NCI-H128 (cell line): ENCODE measurements around the gene TPP2.
A peak's percentile ranks its signal among the peaks of the same experiment; 100 is the strongest.

ENCODE experiments used
- DNase-seq: peaks from one replicate; lab custom pipeline; 2025; ENCODE audit not compliant: unreplicated experiment; lab: John Stamatoyannopoulos, UW

The TPP2 gene

GRCh38 chr13:102651892-102652291, 55.1 kb downstream of the TPP2 start:
- DNase-seq, result no peak

GRCh38 chr13:102654756-102655155, 58.0 kb downstream of the TPP2 start:
- DNase-seq, result no peak

DNA sequence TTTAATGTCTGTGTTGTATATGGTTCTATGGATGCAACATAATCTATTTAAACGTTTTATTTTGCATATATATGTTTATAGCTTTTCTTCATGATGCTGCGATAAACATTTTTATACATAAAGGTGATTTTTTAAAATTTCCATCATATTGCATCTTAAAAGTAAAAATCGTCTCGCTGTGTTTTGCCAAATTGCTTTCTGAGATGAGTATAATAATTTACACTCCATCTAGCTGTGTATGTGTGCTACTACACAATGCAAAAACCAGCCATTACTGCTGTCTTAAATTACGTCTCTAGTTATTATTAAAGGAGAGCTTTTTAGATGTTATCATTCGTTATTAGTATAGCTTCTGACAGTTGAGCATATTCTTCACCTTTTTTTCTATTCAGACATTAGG, 60.8 kb downstream of the TPP2 start:
- no peak for DNase-seq

- no peak for DNase-seq
These were observed 61.9 kb downstream of the TPP2 start for GRCh38 chr13:102658660-102659059.

GRCh38 chr13:102659168-102659713, 62.5 kb downstream of the TPP2 start:
- no peak for DNase-seq

DNA sequence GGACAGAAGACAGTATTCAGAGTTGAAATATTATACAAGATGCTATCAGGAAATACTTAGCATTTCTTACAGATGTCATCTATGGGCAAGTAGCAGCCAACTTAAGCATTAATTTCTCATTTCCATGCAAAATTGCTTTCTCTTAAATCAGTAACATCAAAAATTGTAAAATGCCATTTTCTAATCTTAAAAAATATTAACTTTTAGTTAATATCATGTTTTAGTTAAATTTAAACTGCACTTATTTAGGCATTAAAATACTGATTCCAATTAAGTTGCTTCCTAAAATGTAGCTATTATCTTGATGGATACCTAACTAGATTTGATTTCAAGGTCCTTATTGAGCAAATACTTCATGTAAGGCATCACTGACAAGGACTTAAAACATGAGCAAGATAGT, 70.2 kb downstream of the TPP2 start:
- no peak for DNase-seq

DNA sequence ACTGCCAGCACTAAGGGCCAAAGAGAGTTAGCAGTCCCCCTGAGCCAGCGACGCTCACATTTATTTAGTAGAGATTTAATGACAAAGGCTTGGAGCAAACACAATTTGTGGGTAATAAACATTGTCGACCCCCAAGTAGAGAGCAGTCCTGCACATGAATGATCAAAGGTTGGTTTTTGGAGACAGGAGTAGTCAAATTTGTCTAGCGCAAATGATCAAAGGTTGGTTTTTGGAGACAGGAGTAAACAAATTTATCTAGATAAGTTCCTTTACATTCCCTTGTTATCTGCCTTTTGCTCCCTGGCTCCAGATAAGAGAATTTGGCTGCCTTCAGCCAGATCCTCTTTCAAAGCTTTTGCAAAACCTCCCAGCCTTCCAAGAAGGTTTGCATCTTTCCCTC, 71.1 kb downstream of the TPP2 start:
- no peak for DNase-seq

GRCh38 chr13:102670130-102670529, 73.3 kb downstream of the TPP2 start:
- DNase-seq, result no peak

GRCh38 chr13:102675115-102675514, 78.3 kb downstream of the TPP2 start:
- no peak for DNase-seq

DNA sequence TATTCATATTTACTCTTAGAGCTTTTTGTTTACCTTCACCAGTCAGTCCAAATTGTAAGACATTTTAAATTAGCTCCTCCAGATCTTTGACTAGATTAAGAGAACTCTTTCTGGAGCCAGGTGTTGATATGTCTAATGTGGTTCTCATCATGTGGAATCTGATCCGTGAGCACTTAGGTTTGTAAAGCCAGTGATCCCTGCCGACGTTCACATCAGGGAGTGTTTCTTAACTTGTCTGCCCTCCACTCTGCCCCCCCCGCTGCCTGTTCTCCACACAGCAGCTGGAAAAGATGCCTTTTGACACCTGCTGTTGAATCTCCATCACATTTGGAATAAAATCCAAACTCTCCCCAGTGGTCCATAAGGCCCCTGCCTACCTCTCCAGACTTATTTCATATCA, 80.3 kb downstream of the TPP2 start:
- DNase-seq, result peak; percentile 24

GRCh38 chr13:102678339-102679107, 81.7 kb downstream of the TPP2 start:
- DNase-seq, result no peak

GRCh38 chr13:102679449-102680132, 82.8 kb downstream of the TPP2 start:
- no peak for DNase-seq

- no peak for DNase-seq
These were observed 83.4 kb downstream of the TPP2 start for GRCh38 chr13:102680133-102680717.

DNA sequence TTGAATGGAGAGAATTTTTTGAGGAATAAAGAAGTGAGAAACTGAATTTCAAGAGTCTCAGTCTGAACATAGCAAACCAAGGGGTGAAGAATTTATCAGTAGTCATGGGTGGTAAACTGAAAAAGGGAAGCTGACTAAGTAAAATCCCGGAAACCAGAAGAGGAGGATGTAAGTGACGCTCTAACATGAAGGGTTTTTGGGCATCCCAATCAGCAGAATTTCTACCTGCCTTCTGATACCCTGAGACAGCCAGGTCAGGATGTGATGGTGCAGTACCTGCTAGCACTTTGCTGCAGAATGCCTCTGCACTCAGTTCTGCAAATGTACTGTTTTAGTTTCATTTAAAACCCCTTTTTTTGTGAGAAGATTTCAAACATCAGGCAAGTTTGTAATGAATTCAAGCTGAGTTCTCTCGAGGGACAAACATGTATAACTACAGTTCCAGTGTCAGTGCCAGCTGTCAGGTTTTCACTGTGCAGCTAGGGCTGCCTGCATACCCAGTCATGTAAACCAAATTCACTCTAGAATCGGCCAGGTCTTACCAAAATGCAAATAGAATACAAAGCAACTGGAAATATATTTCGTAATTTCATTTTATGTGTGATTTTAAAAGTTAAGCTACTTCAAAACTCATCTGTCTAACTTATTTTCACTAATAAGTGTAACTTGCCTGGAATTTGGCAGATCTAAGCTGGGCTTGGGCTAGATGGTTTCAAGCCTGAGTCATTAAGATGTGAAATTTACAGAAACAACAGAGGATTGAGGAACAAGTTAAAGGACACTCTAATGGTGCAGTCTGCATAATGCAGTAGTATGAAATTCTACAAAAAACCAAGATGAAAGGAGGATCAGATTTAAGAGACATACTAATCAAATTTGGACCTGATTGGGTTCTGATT, 84.3 kb downstream of the TPP2 start:
- no peak for DNase-seq

DNA sequence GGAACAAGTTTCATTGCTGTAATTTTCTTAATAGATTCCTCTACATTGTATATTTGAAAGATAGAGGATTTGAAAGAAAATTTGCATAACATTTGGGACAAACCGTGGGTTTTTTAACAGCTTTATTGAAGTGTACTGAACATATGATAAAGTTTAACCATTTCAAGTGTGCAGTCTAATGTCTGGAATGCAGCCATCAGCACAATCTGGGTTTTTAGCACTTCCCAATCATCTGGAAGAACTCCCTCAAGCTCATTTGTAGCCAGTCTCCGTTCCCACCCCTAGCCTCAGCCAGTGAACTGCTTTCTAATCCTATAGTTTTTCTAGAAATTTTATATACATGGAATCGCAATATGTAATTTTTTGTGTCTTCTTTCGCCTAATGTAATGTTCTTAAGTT, 85.4 kb downstream of the TPP2 start:
- DNase-seq, result no peak

GRCh38 chr13:102682727-102683126, 85.9 kb downstream of the TPP2 start:
- no peak for DNase-seq

DNA sequence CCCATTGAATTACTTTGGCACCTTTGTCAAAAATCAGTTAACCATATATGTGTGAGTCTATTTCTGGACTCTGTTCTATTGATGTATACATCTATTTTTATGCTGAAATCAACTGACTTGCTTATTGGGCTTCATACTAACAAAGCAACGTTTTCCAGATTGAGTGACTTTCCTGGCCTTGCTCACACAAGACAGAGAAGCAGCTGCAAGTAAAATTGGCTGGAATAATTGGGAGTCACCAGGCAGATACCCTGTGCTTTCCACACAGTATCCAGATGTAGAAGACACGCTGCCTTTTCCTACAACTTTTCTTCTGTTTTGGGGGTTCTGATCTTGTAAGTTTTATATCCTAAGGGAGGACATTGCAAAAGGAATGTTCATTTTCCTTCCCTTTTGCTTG, 86.9 kb downstream of the TPP2 start:
- DNase-seq, result no peak

- DNase-seq, result no peak
These were observed 89.2 kb downstream of the TPP2 start for GRCh38 chr13:102686024-102686423.

DNA sequence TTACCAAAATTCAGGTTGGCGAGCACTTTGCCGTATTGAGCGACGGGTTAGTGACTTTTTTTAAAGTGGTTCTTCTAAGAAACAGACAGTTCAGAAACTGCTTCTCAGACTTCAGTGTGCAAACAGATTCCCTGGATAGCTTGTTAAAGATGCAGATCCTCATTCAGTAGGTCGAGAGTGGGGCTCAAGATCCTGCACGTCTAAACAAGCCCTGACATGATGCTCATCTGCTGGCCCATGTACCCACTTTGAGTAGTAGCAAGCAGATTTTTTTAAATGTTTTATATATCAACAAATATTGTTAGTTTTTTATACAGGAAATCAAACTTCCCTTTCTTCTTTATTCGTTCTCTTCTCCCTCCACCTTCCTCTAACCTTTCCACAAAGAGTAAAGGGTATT, 90.7 kb downstream of the TPP2 start:
- DNase-seq, result no peak

DNA sequence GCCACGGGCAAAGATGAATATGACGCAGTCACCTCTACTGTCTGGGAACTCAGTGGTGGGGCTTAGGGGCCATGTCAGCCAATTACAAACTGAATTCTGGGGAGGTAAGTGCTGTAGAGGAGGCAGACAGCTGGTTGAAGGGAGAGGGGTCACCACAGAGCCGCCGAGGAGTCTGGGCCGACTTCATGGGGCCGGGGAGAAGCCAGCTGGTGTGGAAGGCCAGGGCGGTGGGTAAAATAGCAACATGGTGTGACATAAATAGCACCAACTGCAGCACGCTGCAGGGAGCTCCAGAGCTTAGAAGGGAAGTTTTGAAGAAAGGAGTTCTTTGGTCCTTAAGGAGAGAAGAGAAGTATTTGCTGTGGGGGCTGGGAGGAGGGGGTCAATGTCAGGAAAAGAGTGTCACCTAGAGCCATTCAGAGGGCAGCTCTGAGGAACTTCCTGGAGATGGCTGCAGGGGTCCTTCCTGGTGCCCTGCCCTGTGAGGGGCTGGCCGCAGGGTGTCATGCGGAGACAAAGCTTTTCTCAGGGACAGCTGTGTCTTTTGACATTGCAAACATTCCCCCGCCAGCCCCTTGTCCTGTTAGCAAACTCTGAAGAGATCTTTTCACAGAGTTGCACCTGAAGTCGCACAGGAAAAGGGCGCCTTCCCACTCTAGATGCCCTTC, 91.7 kb downstream of the TPP2 start:
- DNase-seq, result no peak

GRCh38 chr13:102690883-102691282, 94.1 kb downstream of the TPP2 start:
- no peak for DNase-seq
